Measurements from ENCODE around the gene UGT1A10.

- TF ChIP-seq CTCF (IDR thresholded peaks at IDR 0.05; ENCODE audit: low read depth, low read length) (no peak), POLR2A (IDR thresholded peaks at IDR 0.05; ENCODE audit: extremely low read depth, insufficient read length) (no peak), MAX (IDR thresholded peaks at IDR 0.05; ENCODE audit: low read depth, low read length) (no peak), MYC (IDR thresholded peaks at IDR 0.05; ENCODE audit: low read depth, low read length) (no peak)
Observed at GRCh38 chr2:233821196-233821595, 184.9 kb downstream of the UGT1A10 start.
